ENCODE measurements around the gene EIF5B.

GRCh38 chr2:99380376-99381010 is 43.3 kb downstream of the EIF5B start:
- TF ChIP-seq CTCF (IDR thresholded peaks at IDR 0.05 in 4 of 5, conservative IDR thresholded peaks at IDR 0.05 in 1 of 5): no peak
- no peak for TF ChIP-seq POLR2A (IDR thresholded peaks at IDR 0.05)

All from gastrocnemius medialis (tissue), 4 donors.